Chondrocyte (in vitro differentiated cells): Measurements from ENCODE around the gene ATMIN. TPM values are rescaled to one million over a fixed set of nuclear protein-coding genes. Genes with fewer than 3 reads are reported as not detected.
A peak's percentile ranks its signal among the peaks of the same experiment; 100 is the strongest.

Experiments used
- DNase-seq: peaks from one replicate; pipeline ENCODE4 v3.0.0; 2021; ENCODE audit warnings: mixed read lengths, low spot score
- H3K27ac Mint-ChIP-seq: one replicate; pipeline ENCODE4 v1.8.0; 2021; ENCODE audit warnings: mild to moderate bottlenecking, moderate library complexity, mixed read lengths; ENCODE audit not compliant: unreplicated experiment
- H3K27me3 Mint-ChIP-seq: 2 replicates; pipeline ENCODE4 v1.8.0; 2021; ENCODE audit warnings: low read depth, mixed read lengths
- H3K36me3 Mint-ChIP-seq: 2 replicates; pipeline ENCODE4 v1.8.0; 2021; ENCODE audit warnings: low read depth, mixed read lengths
- H3K4me1 Mint-ChIP-seq: 2 replicates; pipeline ENCODE4 v1.8.0; 2021; ENCODE audit warnings: low read depth, mild to moderate bottlenecking, mixed read lengths
- H3K4me3 Mint-ChIP-seq: one replicate; pipeline ENCODE4 v1.8.0; 2021; ENCODE audit warnings: mild to moderate bottlenecking, moderate library complexity, mixed read lengths; ENCODE audit not compliant: unreplicated experiment
- H3K9me3 Mint-ChIP-seq: 2 replicates; pipeline ENCODE4 v1.8.0; 2021; ENCODE audit warnings: low read depth, mixed read lengths
- CTCF ChIP-seq: fragments of 200-600 bp; sonication (generic); IDR thresholded peaks from 2 replicates; pipeline ENCODE4 v1.5.0; 2021; ENCODE audit warnings: antibody characterized with exemption, mild to moderate bottlenecking, moderate library complexity
- total RNA-seq: library from RNA; stranded (reverse); gene quantifications from 3 replicates; pipeline ENCODE4 v1.2.1, GENCODE V29; 2021

The ATMIN gene
- total RNA-seq, 1 donor from 2014 or later = 34.5 TPM

- Mint-ChIP-seq H3K4me1 (peaks cover 30% of the 10 kb centered on the region), H3K36me3 (peaks cover 3% of the 10 kb centered on the region), H3K9me3 (no peaks in the 10 kb centered on the region), H3K27ac (peak overlapping the region; percentile 91), H3K27me3 (no peaks in the 10 kb centered on the region), H3K4me3 (no peak overlapping the region)
- TF ChIP-seq CTCF = no peak
- no peak for DNase-seq
These were observed 41.2 kb upstream of the ATMIN start for GRCh38 chr16:80994451-80994850.

GRCh38 chr16:80996688-80997138 lies 38.9 kb upstream of the ATMIN start:
- DNase-seq = no peak
- H3K4me1 Mint-ChIP-seq = peaks cover 30% of the 10 kb centered on the region
- no peak overlapping the region for H3K4me3 Mint-ChIP-seq
- no peaks in the 10 kb centered on the region for H3K27me3 Mint-ChIP-seq
- no peak for TF ChIP-seq CTCF
- peaks cover 2% of the 10 kb centered on the region for H3K36me3 Mint-ChIP-seq
- no peaks in the 10 kb centered on the region for H3K9me3 Mint-ChIP-seq
- H3K27ac Mint-ChIP-seq = no peak overlapping the region

DNA sequence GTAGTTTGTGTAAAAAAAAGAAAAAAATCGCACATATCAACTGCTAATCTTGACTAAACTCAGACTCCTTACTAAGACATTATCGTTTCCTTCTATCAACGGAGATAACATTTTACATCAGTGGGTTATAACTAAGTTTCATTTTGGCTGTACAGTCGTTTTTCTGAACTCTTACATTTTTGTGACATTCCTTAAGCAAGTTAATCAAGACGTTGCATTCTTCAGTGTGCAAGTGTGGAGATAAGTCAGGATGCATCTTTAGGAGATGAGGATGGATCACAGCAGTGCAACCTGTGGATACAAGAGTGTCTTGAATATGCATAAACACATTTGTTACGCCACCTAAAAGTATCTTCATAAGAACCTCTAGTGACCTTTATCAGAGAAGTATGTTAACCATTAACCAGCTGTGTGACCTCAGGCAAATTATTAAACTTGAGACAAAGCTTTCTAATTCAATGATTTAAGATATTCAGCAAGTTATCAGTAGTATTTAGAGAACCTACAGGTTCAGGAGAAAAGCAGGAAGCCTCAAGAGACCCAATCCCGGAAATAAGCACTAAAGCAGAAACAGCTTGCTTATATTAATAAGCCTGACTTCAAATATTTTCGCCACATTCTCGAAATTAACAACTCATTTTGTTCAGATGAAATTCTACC lies 38.4 kb upstream of the ATMIN start:
- no peak overlapping the region for H3K4me3 Mint-ChIP-seq
- peaks cover 30% of the 10 kb centered on the region for H3K4me1 Mint-ChIP-seq
- no peak for TF ChIP-seq CTCF
- no peak for DNase-seq
- no peak overlapping the region for H3K27ac Mint-ChIP-seq
- no peaks in the 10 kb centered on the region for H3K9me3 Mint-ChIP-seq
- peaks cover 2% of the 10 kb centered on the region for H3K36me3 Mint-ChIP-seq
- H3K27me3 Mint-ChIP-seq = no peaks in the 10 kb centered on the region

DNA sequence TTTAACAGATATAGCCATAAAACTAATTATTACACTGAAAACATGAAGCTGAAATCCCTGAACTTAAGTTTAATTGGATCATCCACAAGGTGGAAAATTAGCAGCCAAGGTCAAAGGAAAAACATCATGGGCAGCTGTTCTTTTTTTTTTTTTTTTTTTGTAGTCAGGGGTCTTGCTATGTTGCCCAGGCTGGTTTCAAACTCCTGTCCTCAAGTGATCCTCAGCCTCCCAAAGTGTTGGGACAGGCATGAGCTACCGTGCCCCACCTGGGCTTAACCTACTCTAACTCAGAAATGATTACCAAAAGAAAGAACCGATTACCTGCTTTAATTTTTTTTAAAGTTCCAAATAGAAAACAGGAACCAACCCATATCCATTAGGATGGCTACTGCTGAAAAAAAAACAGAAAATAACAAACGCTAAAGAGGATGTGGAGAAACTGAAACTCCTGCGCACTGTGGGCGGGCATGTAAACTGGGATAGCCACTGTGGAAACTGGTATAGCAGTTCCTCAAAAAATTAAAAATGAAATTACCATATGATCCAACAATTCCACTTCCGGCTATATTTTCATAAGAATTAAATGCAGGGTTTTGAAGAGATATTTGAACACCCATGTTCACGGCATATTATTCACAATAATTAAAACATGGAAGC lies 37.5 kb upstream of the ATMIN start:
- no peaks in the 10 kb centered on the region for H3K27me3 Mint-ChIP-seq
- H3K4me3 Mint-ChIP-seq = no peak overlapping the region
- no peak overlapping the region for H3K27ac Mint-ChIP-seq
- no peak for DNase-seq
- TF ChIP-seq CTCF = no peak
- no peaks in the 10 kb centered on the region for H3K36me3 Mint-ChIP-seq
- H3K9me3 Mint-ChIP-seq = no peaks in the 10 kb centered on the region
- peaks cover 23% of the 10 kb centered on the region for H3K4me1 Mint-ChIP-seq

- H3K4me3 Mint-ChIP-seq = no peak overlapping the region
- H3K36me3 Mint-ChIP-seq = no peaks in the 10 kb centered on the region
- peaks cover 33% of the 10 kb centered on the region for H3K4me1 Mint-ChIP-seq
- no peak overlapping the region for H3K27ac Mint-ChIP-seq
- no peaks in the 10 kb centered on the region for H3K9me3 Mint-ChIP-seq
- DNase-seq = no peak
- H3K27me3 Mint-ChIP-seq = no peaks in the 10 kb centered on the region
- TF ChIP-seq CTCF = no peak
These were observed 34.8 kb upstream of the ATMIN start for GRCh38 chr16:81000873-81001272.
